ENCODE data around the gene SRRM2.

SRRM2 gene

GRCh38 chr16:2817340-2818271 is 65.2 kb downstream of the SRRM2 start:
- Histone ChIP-seq H3K36me3 (ENCODE audit: control insufficient read depth in 5 of 5, insufficient read depth in 5 of 5, low read length in 5 of 5) (no peaks in the 10 kb centered on the region), H3K4me3 (ENCODE audit: low read depth in 1 of 5, low read length in 5 of 5) (no peak overlapping the region), H3K27ac (ENCODE audit: low read depth, low read length) (no peak overlapping the region), H3K9me3 (ENCODE audit: control insufficient read depth in 5 of 5, low read length in 5 of 5) (no peaks in the 10 kb centered on the region), H3K4me1 (ENCODE audit: control insufficient read depth in 5 of 5, insufficient read depth in 5 of 5, low read length in 5 of 5) (no peaks in the 10 kb centered on the region), H3K27me3 (ENCODE audit: control insufficient read depth in 5 of 5, insufficient read depth in 4 of 5, low read length in 5 of 5) (peaks cover 9 to 47% (median 36%) of the 10 kb centered on the region in 5 donors), H3K9ac (ENCODE audit: low read length in 5 of 5) (no peak overlapping the region)

DNA sequence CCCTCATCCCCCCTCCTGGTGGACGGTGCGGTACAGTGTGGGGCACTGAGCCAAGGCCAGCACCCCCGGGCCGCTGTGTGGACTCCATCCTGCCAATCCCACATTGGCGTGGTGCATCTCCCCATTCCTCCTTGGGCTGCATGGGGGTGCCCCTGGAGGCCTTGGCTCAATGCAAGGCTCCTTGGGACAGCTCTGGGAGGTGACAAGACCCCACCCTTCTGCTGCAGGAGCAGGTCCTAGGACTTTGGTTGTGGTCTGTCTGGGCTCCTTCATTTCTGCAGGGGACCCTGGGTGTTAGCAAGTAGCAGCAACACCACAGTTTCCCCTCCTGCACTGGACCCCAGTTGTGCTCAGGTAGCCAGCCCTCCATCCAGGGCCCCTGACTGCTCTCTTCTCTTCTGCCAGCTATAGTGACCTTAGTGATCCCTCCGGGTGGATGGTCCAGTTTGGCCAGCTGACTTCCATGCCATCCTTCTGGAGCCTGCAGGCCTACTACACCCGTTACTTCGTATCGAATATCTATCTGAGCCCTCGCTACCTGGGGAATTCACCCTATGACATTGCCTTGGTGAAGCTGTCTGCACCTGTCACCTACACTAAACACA is 65.9 kb downstream of the SRRM2 start:
- Histone ChIP-seq H3K27ac (ENCODE audit: low read depth, low read length) (no peak overlapping the region), H3K4me1 (ENCODE audit: control insufficient read depth in 5 of 5, insufficient read depth in 5 of 5, low read length in 5 of 5) (no peaks in the 10 kb centered on the region), H3K9ac (ENCODE audit: low read length in 5 of 5) (no peak overlapping the region), H3K9me3 (ENCODE audit: control insufficient read depth in 5 of 5, low read length in 5 of 5) (no peaks in the 10 kb centered on the region), H3K4me3 (ENCODE audit: low read depth in 1 of 5, low read length in 5 of 5) (no peak overlapping the region), H3K27me3 (ENCODE audit: control insufficient read depth in 5 of 5, insufficient read depth in 4 of 5, low read length in 5 of 5) (peaks cover 9 to 47% (median 36%) of the 10 kb centered on the region in 5 donors), H3K36me3 (ENCODE audit: control insufficient read depth in 5 of 5, insufficient read depth in 5 of 5, low read length in 5 of 5) (no peaks in the 10 kb centered on the region)

DNA sequence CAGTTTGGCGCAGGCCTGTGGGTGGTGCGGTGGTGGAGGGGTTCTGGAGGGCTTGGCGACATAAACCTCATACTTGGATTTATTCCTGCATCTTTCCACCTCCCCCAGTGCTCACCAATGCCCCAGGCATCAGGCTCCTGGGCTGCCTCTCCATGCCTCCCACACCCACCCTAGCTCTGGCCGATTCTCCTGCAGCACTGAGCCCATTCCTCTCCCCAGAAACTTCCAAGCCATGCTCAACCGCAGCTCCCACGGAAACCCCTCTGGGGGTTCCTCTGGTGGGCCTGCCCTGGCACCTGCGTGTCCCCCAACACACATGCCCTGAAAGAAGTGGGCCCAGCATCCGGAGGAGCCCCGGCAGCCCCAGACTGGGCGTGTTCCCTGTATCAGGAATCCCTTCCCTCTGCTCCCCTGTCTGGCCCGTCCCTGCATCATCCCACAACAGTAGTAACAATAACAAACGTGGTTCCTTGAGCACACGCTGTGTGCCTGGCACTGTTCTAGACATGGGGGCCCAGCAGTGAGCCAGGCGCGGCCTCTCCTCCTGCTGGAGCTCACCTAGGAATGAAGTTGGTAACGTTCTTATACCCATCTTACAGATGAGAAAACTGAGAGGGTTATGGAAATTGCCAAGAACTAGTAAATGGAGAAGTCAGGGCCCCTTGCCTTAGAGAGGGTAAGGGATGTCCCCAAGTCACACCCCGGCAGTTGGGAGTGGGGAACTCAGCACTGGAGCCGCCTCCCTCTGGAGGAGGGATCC is 66.9 kb downstream of the SRRM2 start:
- H3K27ac ChIP-seq (ENCODE audit: low read depth, low read length): no peak overlapping the region
- H3K9me3 ChIP-seq (ENCODE audit: control insufficient read depth in 5 of 5, low read length in 5 of 5): no peaks in the 10 kb centered on the region
- peaks cover 6 to 45% (median 33%) of the 10 kb centered on the region in 5 donors for H3K27me3 ChIP-seq (ENCODE audit: control insufficient read depth in 5 of 5, insufficient read depth in 4 of 5, low read length in 5 of 5)
- no peaks in the 10 kb centered on the region for H3K36me3 ChIP-seq (ENCODE audit: control insufficient read depth in 5 of 5, insufficient read depth in 5 of 5, low read length in 5 of 5)
- H3K4me3 ChIP-seq (ENCODE audit: low read depth in 1 of 5, low read length in 5 of 5): no peak overlapping the region
- no peaks in the 10 kb centered on the region for H3K4me1 ChIP-seq (ENCODE audit: control insufficient read depth in 5 of 5, insufficient read depth in 5 of 5, low read length in 5 of 5)
- H3K9ac ChIP-seq (ENCODE audit: low read length in 5 of 5): no peak overlapping the region

DNA sequence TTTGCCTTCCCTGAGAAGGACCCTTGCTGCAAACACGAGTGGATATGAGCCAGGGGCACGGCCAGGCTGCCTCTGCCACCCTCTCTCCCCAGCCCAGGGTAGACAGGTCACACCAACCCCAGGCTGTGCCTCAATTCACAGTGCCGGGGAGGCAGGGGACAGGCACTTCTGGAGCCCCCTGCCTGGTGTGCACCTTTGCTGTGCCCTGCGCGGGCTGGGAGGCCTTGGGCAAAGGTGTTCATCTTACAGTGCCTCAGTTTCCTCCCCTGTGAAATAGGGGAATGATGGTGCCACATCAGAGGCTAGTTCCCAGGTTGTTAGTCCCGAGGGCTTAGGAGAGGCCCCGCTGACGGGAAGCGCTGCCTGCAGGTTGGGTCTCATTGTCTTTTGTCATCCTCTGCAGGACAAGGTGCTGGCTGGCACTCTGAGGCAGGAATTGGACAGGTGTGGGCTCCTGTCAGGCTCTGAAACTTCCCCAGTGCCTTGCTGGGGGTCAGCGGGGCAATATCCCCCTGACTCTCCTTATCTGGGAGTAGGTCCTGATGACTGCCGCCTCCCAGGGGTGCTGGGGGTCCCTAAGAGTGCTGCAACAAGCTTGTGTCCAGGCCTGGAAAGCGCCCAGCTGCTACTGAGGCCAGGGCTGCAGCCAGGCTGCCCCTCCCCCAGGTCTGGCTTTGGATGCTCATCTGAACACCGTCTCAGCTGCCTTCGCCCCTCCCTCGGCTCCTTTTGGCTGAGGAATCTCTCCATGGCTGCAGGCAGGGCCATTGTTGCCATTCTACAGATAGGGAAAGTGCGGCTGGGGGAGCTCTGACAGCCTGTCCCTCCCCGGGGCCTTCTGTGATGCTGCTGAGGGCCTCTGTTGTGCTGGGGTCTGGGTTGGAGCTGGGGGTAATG is 67.7 kb downstream of the SRRM2 start:
- H3K4me1 ChIP-seq (ENCODE audit: control insufficient read depth in 5 of 5, insufficient read depth in 5 of 5, low read length in 5 of 5): no peaks in the 10 kb centered on the region
- H3K9me3 ChIP-seq (ENCODE audit: control insufficient read depth in 5 of 5, low read length in 5 of 5): no peaks in the 10 kb centered on the region
- no peak overlapping the region for H3K9ac ChIP-seq (ENCODE audit: low read length in 5 of 5)
- H3K27ac ChIP-seq (ENCODE audit: low read depth, low read length): no peak overlapping the region
- H3K36me3 ChIP-seq (ENCODE audit: control insufficient read depth in 5 of 5, insufficient read depth in 5 of 5, low read length in 5 of 5): no peaks in the 10 kb centered on the region
- H3K4me3 ChIP-seq (ENCODE audit: low read depth in 1 of 5, low read length in 5 of 5): no peak overlapping the region
- H3K27me3 ChIP-seq (ENCODE audit: control insufficient read depth in 5 of 5, insufficient read depth in 4 of 5, low read length in 5 of 5): peaks cover 6 to 39% (median 29%) of the 10 kb centered on the region in 5 donors
